B cell (primary cell): ENCODE measurements around the gene ABITRAM.

Source experiments
- CTCF ChIP-seq: fragments of 200-600 bp; IDR thresholded peaks from one replicate; pipeline ENCODE4 v1.8.0; 2022; ENCODE audit warnings: antibody characterized with exemption, mild to moderate bottlenecking
- EZH2 ChIP-seq: IDR thresholded peaks from 2 replicates; pipeline ENCODE4 v1.6.1; 2012; ENCODE audit warnings: borderline replicate concordance, low read depth, mild to moderate bottlenecking, moderate library complexity, low read length; ENCODE audit not compliant: insufficient read depth, poor library complexity, severe bottlenecking

- TF ChIP-seq CTCF = no peak
- no peak for TF ChIP-seq EZH2
Measured at GRCh38 chr9:108884701-108885100, 49.5 kb upstream of the ABITRAM start.
